ENCODE results near the gene CAPN12.

CAPN12 gene

GRCh38 chr19:38734426-38735256, 9.6 kb downstream of the CAPN12 start:
- H3K27me3 ChIP-seq (ENCODE audit: insufficient read depth, poor library complexity, severe bottlenecking), result peaks cover 3% of the 10 kb centered on the region
- H3K4me3 ChIP-seq (replicated peaks; ENCODE audit: insufficient read depth, low read length), result no peak overlapping the region
- 0 out of 2 replicates have a peak, but pooled peaks have one; percentile 24 for TF ChIP-seq SPI1 (IDR thresholded peaks at IDR 0.05; ENCODE audit: borderline replicate concordance, low read depth)
- TF ChIP-seq CTCF (IDR thresholded peaks at IDR 0.05; ENCODE audit: insufficient read depth, low read length), result no peak
- peak in 1 of 2 experiments; percentile 55 for DNase-seq (ENCODE audit: low read depth in 1 of 2, low spot score in 1 of 2)
- H3K27ac ChIP-seq (replicated peaks), result peak overlapping the region; percentile 22; the same call in 1 of the 2 replicates

GRCh38 chr19:38734176-38734425, 10.2 kb downstream of the CAPN12 start:
- no peak for TF ChIP-seq SPI1 (IDR thresholded peaks at IDR 0.05; ENCODE audit: borderline replicate concordance, low read depth)
- TF ChIP-seq REST (IDR thresholded peaks at IDR 0.05; ENCODE audit: insufficient replicate concordance, low read depth), result no peak
- TF ChIP-seq POLR2AphosphoS5 (IDR thresholded peaks at IDR 0.05; ENCODE audit: low read depth), result no peak
- no peak for TF ChIP-seq GABPA (IDR thresholded peaks at IDR 0.05; ENCODE audit: low read depth)
- TF ChIP-seq CTCF (IDR thresholded peaks at IDR 0.05; ENCODE audit: insufficient read depth, low read length), result no peak
- Histone ChIP-seq H3K4me3 (replicated peaks; ENCODE audit: insufficient read depth, low read length) (no peak overlapping the region), H3K27ac (replicated peaks) (peak overlapping the region; percentile 22; the same call in 1 of the 2 replicates), H3K27me3 (ENCODE audit: insufficient read depth, poor library complexity, severe bottlenecking) (peaks cover 3% of the 10 kb centered on the region)
- no peak for DNase-seq (ENCODE audit: low read depth in 1 of 2, low spot score in 1 of 2)

- TF ChIP-seq GABPA (IDR thresholded peaks at IDR 0.05; ENCODE audit: low read depth) (no peak), CTCF (IDR thresholded peaks at IDR 0.05; ENCODE audit: insufficient read depth, low read length) (no peak), REST (IDR thresholded peaks at IDR 0.05; ENCODE audit: insufficient replicate concordance, low read depth) (no peak), SPI1 (IDR thresholded peaks at IDR 0.05; ENCODE audit: borderline replicate concordance, low read depth) (no peak)
- Histone ChIP-seq H3K27ac (replicated peaks) (peak overlapping the region; percentile 22; the same call in 1 of the 2 replicates), H3K27me3 (ENCODE audit: insufficient read depth, poor library complexity, severe bottlenecking) (peaks cover 3% of the 10 kb centered on the region), H3K4me3 (replicated peaks; ENCODE audit: insufficient read depth, low read length) (no peak overlapping the region)
- no peak for DNase-seq (ENCODE audit: low read depth in 1 of 2, low spot score in 1 of 2)
These were observed 10.6 kb downstream of the CAPN12 start for GRCh38 chr19:38733493-38734175.

All from HL-60 (cell line).